ENCODE data around the gene PLA2G4B. TPM values are rescaled to one million over a fixed set of nuclear protein-coding genes. Genes with fewer than 3 reads are reported as not detected.

Gene PLA2G4B
- total and polyA plus RNA-seq, 9 of the 15 experiments (the other 6 are each of a cell fraction or from before 2014, with no cell fraction given): 0.07 to 6.1 (median 2.8) TPM

GRCh38 chr15:41832208-41832607 is 6.4 kb upstream of the PLA2G4B start (continued):
- TF ChIP-seq ATF3 (IDR thresholded peaks at IDR 0.05): peak; percentile 38; the same call in 1 of the 2 replicates
- TF ChIP-seq ATF3 (CRISPR knock-in tag; conservative IDR thresholded peaks at IDR 0.05): no peak
- peak; percentile 78 for TF ChIP-seq CEBPB (tag; IDR thresholded peaks at IDR 0.05)
- no peak for TF ChIP-seq FOXP1 (CRISPR knock-in tag; IDR thresholded peaks at IDR 0.05)

GRCh38 chr15:41832875-41833274 is 5.8 kb upstream of the PLA2G4B start:
- Histone ChIP-seq H3K36me3 (ENCODE audit: control insufficient read depth, insufficient read depth, low read length) (peaks cover 10% of the 10 kb centered on the region; the same call in 1 of the 3 replicates), H3K79me2 (ENCODE audit: control insufficient read depth, insufficient read depth, low read length) (peaks cover 9% of the 10 kb centered on the region; the same call in 2 of the 3 replicates), H2AFZ (ENCODE audit: low read depth, low read length) (no peak overlapping the region), H3K4me2 (ENCODE audit: insufficient read depth, low read length) (no peak overlapping the region), H4K20me1 (replicated peaks; ENCODE audit: control insufficient read depth, insufficient read depth, low read length) (peaks cover 11% of the 10 kb centered on the region; the same call in 1 of the 2 replicates), H3K9me1 (ENCODE audit: control insufficient read depth, insufficient read depth, low read length) (no peaks in the 10 kb centered on the region), H3K27me3 (ENCODE audit: control insufficient read depth in 2 of 2, insufficient read depth in 2 of 2, low read length in 2 of 2) (no peaks in the 10 kb centered on the region), H3K27ac (ENCODE audit: extremely low read depth, low read depth, low read length) (no peak overlapping the region), H3K4me1 (replicated peaks in 1 of 2; ENCODE audit: control insufficient read depth in 2 of 2, insufficient read depth in 2 of 2, low read length in 2 of 2) (peaks cover 6 to 16% of the 10 kb centered on the region in 2 experiments; a peak in 2 of 5 replicates), H3K4me3 (no peak overlapping the region), H3K9ac (ENCODE audit: insufficient read depth in 1 of 2, low read depth in 2 of 2, low read length in 2 of 2) (no peak overlapping the region), H3K9me3 (replicated peaks; ENCODE audit: control insufficient read depth, insufficient read depth, low read depth, low read length) (no peaks in the 10 kb centered on the region)
- intact Hi-C loops (cut with micrococcal nuclease): no loop called here
- BruUV-seq (replicated peaks): no TSS peak
- in situ Hi-C loops (cut with MboI): no loop called here
- FAIRE-seq: no peak
- WGBS (ENCODE audit: insufficient coverage, low coverage, missing lambda C conversion rate): 63% methylated on average over 3 of the region's 3 CpGs
- ChIA-PET CTCF (ENCODE audit: low intra/inter-chr PET ratio) (no interaction called here), POLR2A (interaction anchor here (0.6 to 1.8 kb wide), 4 partner anchors 11 to 17 kb away, joined by 3 to 10 read pairs (median 4); no protein-coding TSS in a partner anchor)
- no peak for ATAC-seq
- no peak for DNase-seq (ENCODE audit: extremely low read depth in 1 of 4, low spot score in 3 of 4)
- TF ChIP-seq TCF7L2 (IDR thresholded peaks at IDR 0.05; ENCODE audit: low read depth, low read length) (no peak), POLR2AphosphoS5 (IDR thresholded peaks at IDR 0.05; ENCODE audit: control insufficient read depth, insufficient read depth, low read depth, low read length) (no peak), ZNF3 (CRISPR knock-in tag; IDR thresholded peaks at IDR 0.05) (no peak)

All from K562 (cell line).